ENCODE measurements around the gene ABCC11.
"Not testable (repeated sequence)": the region's sequence is repeated elsewhere in the genome, so short reads cannot be mapped to it uniquely, and the experiment has no call there.

The ABCC11 gene

DNA sequence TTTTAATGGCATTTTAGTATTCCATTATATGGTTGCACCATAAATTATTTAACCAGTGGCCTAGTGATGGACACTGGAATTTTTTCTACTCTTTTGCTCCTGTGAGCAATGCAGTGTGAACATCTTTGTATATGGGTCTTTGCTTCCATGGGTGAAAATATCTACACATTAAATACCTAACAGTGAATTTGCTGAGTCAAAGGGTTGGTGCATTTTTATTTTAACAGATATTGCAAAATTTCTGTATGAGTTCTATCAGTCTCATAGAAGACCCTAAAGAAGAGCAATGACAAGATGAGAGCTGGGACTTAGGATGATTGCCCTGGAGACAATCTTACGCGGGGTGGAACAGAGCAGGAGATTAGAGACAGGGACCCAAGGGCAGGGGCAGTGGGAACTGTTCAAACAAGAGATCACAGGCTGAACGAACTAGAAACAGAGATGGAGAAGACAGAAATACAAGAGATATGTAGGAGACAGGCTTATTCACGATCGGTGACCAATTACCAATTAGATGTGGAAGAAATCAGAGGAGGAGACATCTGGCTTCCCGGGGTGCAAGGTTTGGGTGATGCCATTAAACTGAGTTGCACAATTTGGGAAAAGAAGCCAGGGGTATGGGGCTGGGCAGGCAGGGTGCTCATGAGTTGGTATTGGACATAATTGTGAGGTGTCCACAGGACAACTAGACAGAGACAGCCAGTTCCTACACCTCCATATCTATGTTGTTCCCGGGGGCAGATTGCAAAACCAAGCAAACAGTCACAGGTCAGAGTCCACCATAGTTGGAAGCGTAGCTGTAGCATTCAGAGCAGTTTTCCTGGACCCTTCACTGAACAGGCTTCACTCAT, 43.1 kb downstream of the ABCC11 start:
- no peak for DNase-seq (ENCODE audit: low read depth in 2 of 2, low spot score in 1 of 2)

DNA sequence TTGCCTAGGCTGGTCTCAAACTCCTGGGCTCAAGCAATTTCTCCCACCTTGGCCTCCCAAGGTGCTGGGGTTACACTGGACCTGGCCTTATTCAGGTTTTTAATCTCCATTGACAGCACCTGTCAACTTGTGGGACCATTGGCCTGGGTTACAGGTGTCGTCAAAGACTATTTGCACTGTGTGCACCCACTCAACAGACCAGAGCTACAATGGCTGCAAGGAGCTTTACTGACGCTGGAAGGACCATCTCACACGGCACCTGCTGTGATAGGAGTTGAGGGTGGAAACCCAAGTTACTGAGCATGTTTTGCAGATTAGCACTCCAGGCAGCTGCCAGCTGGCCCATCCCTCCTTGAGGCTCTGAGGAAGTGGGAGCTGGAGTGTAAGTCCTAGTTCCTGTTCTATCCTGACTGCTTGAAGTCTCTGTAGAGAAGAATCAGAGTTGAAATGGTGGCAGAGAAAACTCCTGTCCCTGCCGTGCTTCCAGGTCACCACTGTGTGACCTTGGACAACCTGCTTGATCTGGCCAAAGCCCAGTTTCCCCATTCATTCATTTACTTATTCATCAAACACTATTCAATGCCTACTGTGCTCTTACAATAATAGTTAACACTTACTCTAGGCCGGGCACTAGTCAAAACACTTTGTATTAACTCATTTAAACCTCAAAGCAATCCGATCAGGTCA, 45.7 kb downstream of the ABCC11 start:
- no peak for DNase-seq (ENCODE audit: low read depth in 2 of 2, low spot score in 1 of 2)

DNA sequence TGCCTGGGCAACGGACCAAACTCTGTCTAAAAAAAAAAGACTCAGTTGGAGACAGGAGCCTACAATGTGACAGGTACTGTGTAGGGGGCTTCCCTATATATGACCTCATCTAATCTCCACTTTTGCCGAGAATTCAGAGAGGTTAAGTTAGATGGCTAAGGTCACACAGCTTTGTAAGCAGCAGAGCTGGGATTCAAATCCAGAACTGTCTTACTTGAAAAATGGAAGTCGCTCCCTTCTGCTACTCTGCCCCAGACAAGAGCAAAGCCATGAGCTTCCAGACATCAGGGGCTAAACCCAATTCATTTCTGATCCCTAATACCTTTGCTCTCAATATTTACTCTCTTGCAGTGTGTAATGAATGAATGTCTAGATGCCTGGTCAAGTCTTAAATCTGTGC, 50.0 kb downstream of the ABCC11 start:
- no peak for DNase-seq (ENCODE audit: low read depth in 2 of 2, low spot score in 1 of 2)

DNA sequence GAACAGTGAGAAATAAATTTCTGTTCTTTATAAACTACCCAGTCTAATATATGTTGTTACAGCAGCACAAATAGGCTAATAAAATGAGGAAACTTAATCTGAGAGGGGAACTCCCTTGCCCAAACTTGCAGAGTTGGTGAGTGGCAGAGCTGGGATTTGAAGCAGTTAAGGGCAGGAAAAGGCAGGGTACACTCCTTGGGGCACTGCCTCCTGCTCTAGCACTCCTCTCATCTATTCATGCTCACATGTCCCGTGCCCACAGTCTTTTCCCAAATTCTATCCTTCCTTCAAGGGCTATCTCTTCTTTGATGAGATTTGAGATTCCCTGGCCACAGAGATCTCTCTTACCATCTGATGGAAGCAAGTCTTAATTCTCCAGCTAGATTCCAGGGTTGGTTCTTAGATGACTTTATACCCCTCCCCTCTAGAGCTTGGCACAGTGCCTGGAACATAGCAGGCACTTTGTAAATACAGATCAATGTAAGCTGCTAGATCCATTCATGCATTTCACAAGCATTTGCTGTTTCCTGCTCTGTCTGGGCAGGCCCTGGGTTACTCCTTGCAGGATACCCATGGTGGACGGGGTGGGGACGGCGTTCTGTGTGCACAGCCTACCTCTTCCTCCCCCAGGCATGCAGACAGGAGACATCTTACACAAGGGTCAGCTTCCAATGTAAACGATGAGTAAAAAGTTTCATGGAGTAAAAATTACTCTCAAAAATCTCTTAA, 52.3 kb downstream of the ABCC11 start:
- no peak for DNase-seq (ENCODE audit: low read depth in 2 of 2, low spot score in 1 of 2)

DNA sequence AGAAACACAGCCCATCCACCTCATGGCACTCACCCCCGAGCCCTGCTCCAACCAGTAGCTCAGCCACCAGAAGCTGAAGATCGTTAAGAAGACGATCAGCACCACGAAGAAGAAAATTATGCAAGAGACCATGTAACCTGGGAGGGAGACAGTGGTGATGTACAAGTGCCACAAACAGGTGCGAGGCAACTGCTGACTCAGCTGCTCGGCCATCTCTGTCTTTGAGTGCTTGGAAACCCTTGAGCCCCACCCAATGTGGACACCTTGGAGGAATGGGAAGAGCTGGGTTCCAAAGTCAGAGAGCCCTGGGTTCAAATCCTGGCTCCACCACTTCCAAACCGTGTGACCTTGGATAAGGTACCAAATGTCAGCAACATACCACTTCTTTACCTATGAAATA, 53.5 kb downstream of the ABCC11 start:
- no peak for DNase-seq (ENCODE audit: low read depth in 2 of 2, low spot score in 1 of 2)

DNA sequence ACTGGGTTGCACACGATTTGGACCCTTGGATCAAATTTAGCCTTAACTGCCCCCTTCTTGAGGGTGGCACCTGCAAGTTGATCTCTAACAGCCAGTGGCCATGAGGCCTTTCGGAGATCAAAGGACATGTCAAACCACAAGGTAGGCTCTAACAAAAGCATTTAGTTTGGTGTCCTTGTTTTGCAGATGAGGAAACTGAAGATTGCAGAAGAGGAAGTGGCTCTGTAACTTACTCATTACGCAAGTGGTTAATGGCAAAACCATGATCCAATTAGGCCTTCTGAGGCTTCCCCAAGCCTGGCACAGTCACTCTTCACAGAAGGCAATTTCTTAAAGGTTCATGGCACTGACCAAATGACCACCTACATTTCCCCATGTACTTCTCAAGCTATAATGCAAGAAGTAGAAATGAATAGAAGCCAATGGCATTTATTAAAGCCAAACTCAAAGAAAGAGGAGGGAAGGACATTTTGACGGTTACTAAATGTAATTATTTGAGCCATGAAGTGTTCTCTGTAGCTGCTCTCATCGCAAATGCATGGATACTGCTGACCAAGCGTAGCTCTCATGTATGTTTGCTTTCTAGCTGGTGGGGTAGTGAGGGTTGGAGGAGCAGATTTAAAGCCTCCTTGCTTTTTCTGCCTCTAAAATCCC, 58.8 kb downstream of the ABCC11 start:
- no peak for DNase-seq (ENCODE audit: low read depth in 2 of 2, low spot score in 1 of 2)

DNA sequence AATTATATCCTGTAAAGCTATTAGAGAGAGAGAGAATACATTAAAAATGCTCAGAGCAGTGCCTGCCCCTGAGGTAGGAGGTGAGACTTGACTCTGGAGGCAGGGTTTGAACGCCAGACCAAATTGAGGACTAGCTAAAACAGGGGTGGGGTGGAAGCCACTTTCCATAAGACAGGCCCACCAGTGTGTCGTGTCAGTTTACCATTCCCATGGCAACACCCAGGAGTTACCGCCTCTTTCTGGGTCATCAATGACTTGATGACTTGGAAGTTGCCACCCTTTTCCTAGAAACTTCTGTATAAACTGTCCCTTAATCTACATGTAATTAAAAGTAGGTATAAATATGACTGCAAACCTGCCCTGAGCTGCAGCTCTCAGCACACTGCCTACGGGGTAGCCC, 59.6 kb downstream of the ABCC11 start:
- no peak for DNase-seq (ENCODE audit: low read depth in 2 of 2, low spot score in 1 of 2)

DNA sequence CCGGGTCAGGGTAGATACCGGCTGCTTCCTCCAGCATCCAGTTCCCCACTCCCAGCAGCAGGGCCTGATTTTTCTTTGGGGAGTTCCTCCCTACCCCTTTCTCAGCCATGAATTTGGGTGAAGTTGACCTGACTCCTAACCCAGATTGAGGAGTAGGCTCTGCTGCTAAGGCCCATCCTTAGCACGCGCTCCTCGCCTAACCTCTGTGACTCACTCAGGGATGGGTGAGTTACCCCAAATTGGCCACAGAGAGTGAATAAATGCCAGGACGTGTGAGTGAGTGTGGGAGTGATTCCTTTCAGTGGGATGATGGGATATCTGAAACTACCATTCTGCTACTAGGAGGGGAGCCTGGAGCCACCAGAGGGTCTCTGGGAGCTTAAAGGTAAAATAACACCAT, 62.7 kb downstream of the ABCC11 start:
- DNase-seq (ENCODE audit: low read depth in 2 of 2, low spot score in 1 of 2), result no peak

DNA sequence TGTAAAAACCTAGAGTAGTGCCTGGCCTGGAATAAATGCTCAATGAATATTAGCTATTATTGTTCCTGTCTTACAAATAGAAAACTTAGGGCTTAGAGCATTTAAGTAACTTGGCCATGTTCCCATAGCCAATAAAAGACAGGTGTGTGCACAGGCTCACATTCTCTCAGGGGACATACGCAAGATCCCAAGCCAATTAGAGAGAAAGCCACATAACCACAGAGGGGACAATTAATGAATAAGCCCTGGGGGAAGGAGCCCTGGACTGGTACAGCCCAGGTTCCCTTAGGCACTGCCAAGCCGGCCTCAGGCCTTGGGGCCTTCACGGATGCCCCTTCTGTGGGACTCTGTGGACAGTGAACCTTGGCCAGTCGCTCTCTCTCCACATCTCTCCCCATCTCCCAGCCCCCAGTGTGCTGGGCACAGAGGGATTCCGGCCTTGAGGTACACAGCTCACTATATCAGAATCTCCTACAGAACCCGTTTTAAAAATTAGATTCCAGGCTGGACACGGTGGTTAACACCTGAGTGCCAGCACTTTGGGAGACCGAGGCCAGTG, 64.3 kb downstream of the ABCC11 start:
- no peak for DNase-seq (ENCODE audit: low read depth in 2 of 2, low spot score in 1 of 2)

DNA sequence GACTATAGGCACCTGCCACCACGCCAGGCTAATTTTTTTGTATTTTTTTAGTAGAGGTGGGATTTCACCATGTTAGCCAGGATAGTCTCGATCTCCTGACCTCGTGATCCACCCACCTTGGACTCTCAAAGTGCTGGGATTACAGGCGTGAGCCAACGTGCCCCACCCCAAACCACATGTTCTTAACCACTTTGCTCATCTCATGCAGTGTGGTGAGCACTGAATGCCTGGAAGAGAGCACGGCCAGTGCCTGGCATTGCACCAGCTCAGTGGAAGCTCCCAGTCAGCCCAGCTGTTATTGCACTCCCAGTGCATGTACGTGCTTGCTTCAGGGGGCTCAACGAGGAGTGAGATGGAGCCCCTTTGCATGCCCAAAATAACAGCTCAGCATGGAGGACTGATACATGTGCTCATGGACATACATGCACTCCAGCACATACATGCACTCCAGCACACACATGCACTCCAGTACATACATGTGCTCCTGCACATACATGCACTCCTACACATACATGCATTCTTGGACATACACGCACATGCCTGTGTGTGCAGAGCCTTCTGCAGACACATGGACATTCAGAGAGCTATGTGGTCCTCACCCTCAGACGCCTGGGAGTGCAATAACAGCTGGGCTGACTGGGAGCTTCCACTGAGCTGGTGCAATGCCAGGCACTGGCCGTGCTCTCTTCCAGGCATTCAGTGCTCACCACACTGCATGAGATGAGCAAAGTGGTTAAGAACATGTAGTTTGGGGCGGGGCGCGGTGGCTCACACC, 65.4 kb downstream of the ABCC11 start:
- not testable (repeated sequence) for DNase-seq (ENCODE audit: low read depth in 2 of 2, low spot score in 1 of 2)

DNA sequence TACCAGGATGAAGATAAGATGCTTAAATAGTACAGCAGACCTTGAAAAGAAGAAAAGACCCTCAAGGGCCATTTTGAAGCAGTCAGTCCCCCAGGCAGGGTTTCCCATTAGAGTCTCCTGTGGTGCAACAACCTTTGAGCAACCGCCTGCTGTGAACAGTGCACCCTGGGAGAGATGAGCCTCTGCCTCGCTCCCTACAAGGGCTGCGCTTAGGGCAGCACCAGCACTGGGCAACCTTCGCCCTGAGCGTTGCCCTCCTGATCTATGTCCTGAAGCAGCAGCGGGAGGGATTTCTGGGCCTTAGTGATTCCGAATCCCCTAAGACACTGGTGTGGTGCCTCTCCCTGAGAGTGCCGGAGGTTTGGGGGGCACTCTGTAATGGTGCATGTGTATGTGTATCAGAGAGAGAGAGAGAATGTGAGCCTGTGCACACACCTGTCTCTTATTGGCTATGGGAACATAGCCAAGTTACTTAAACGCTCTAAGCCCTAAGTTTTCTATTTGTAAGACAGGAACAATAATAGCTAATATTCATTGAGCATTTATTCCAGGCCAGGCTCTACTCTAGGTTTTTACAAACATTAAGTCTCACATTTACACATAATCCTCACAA, 66.4 kb downstream of the ABCC11 start:
- no peak for DNase-seq (ENCODE audit: low read depth in 2 of 2, low spot score in 1 of 2)

DNA sequence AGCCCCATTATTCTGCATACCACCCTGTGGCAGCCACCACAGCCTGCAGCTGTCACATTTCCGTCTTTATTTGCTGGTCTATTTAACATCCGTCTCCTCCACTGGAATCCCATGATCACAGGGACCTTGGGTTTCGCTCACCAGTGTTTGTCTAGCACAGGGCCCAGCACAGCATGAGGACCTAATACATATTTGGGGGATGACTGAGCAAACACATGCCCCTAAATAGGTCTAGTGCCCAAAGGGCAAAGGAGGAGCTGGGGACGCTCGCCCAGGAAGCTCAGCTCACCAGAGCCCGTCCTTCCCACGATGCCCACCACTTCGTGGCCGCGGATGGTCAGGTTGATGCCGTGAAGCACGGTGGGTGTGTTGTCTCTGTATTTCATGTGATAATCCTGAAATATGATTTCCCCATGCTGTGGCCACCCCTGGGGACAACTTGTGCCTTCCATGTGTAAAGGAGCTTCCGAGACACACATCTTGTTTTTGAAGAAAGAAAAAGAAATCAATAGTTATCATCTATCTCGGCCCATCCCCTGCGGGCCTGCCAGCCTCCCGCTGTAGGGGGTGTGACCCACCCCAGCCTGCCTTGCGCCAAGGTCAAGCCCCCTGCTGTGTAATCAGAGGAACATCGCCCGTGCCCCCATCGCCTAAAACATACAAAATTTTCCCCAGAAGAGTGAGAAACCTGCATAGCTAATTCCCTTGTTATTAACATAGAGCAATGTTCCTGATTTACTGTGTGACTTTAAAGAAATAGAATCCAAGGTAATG, 70.5 kb downstream of the ABCC11 start:
- DNase-seq (ENCODE audit: low read depth in 2 of 2, low spot score in 1 of 2), result no peak

DNA sequence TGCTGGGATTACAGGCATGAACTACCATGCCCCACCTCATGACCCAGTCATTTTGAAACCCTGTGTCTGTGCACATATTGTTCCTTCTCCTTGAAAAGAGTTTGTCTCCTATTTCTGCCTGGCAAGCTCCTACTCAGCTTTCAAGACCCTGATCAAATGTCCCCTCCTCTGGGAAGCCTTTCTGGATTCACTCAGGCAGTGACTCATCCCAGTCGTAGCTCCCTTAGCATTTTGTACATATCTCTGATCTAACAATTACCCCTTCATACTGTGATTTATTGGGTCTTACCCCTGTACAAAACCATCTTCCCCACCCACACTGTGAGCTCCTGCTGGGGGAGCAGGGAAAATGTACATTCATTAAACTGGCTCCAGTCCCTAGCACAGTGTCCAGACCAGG, 73.5 kb downstream of the ABCC11 start:
- DNase-seq (ENCODE audit: low read depth in 2 of 2, low spot score in 1 of 2), result no peak

DNA sequence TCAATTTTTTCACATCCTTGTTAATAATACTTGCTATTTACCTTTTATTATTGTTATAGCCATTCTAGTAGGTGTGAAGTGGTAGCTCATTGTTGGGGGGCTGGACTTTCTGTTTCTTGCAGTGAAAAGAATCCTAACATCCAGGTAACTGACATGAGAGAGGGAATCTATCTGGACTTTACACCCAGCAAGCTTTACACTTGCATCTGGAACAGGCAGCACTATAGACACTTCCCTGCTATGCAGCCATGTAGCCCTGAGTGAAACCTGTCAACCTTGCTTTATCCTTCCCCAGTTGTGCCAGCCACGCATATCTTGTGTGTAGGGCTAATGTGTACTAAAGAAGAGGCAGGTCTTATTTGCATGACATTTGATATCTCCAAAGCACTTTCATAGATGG, 74.7 kb downstream of the ABCC11 start:
- DNase-seq (ENCODE audit: low read depth in 2 of 2, low spot score in 1 of 2), result no peak

DNA sequence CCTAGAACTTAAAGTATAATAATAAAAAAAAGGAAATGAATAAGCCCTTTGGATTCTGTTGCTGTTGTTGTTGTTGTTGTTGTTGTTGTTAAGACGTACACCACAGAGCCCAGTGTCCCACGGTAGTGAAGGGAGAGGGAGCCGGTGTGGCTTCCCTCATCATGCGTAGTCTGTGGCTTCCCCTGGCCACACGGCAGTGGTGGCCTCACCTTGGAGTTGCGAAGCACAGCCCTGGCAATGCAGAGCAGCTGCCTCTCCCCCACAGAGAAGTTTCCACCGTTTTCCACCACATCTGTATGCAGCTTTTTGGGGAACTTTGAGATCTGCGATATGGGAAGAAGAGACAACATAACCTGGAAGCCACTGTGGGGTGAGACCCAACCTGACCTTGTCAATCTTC, 77.4 kb downstream of the ABCC11 start:
- no peak for DNase-seq (ENCODE audit: low read depth in 2 of 2, low spot score in 1 of 2)

DNA sequence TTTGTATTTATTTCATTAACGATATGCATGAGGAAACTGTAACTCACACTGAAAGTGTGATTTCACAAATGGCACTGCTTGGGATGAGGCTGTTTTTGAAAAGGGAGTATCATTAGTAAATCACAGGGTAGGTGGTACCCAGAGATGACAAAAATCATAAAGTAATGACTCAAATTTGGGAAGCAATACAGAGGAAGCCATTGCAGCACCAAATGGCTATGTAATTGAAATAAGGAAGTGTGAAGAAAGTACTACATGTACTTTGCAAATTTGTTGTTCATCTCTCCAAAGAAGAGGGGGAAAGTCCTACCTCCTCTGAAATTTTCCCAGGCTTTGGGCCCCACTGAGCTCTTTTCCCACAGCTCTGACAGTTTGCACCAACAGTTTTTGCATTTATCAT, 79.3 kb downstream of the ABCC11 start:
- DNase-seq (ENCODE audit: low read depth in 2 of 2, low spot score in 1 of 2), result no peak

DNA sequence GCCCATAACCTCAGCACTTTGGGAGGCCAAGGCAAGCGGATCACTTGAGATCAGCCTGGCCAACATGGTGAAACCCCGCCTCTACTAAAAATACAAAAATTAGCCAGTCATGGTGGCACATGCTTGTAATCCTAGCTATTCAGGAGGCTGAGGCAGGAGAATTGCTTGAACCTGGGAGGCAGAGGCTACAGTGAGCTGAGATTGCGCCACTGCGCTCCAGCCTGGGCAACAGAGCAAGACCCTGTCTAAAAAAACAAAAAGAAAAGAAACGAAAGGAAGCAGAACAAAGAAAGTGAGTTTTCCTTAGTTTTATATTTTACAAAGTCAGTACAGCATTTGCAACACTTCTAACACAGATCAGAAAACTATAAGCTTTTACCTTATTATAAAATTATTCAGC, 80.7 kb downstream of the ABCC11 start:
- not testable (repeated sequence) for DNase-seq (ENCODE audit: low read depth in 2 of 2, low spot score in 1 of 2)

DNA sequence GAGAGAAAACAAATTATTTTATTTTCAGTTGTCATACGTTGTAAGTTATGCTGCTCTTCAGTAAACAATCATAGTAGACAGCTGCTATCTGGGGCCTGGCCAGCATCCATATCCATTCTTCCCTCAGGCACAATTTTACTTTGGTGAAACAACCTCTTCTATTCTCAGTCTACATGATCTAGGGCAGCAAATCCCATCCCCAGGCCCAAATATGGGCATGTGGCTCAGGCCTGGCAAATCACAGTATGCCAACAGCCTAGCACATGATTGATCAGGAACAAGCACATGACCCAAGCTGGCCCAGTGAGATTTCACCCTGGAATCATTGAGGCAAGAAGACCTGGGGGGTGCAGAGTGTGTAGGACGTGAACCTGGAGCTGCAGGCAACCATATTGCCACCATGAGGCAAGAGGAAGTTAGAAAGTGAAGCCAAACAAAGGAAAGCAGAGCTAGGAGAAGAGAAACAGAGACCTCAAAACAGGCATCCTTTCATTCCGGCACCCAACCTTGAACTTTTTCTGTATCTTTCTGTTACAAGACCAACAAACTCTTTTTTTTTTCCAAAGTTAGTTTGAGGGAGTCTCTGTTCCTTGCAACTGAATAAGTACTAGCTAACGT, 81.3 kb downstream of the ABCC11 start:
- no peak for DNase-seq (ENCODE audit: low read depth in 2 of 2, low spot score in 1 of 2)

Measured in stimulated activated CD8-positive, alpha-beta memory T cell treated with anti-CD3 and anti-CD28 coated beads, Interleukin-4, amount 100 ng/mL, for 4 hours (primary cell).